ENCODE data around the gene ZNF784.

GRCh38 chr19:55659822-55660221, 35.5 kb upstream of the ZNF784 start:
- no peak for TF ChIP-seq POLR2A (conservative IDR thresholded peaks at IDR 0.05)
- TF ChIP-seq EGR1 (conservative IDR thresholded peaks at IDR 0.05): no peak
- no peak for TF ChIP-seq GATA2 (CRISPR knock-in tag; IDR thresholded peaks at IDR 0.05)
- TF ChIP-seq PKNOX1 (IDR thresholded peaks at IDR 0.05): no peak
- no peak for TF ChIP-seq CEBPB (tag; IDR thresholded peaks at IDR 0.05)
- no peak for TF ChIP-seq KDM5B (IDR thresholded peaks at IDR 0.05; ENCODE audit: insufficient replicate concordance, low read depth, low read length)
- no peak for TF ChIP-seq POLR2AphosphoS5 (IDR thresholded peaks at IDR 0.05; ENCODE audit: control insufficient read depth, insufficient read depth, low read depth, low read length)

Measured in K562 (cell line).